ENCODE data around the gene ZIC1. TPM values are rescaled to one million over a fixed set of nuclear protein-coding genes. Genes with fewer than 3 reads are reported as not detected.

ZIC1 gene
- total RNA-seq, 1 donor from 2014 or later = 12.8 TPM

- Mint-ChIP-seq H3K4me3 (ENCODE audit: unreplicated experiment) (no peak overlapping the region), H3K27ac (ENCODE audit: unreplicated experiment) (no peak overlapping the region), H3K4me1 (ENCODE audit: low read depth) (peaks cover 12% of the 10 kb centered on the region), H3K9me3 (ENCODE audit: low read depth) (no peaks in the 10 kb centered on the region), H3K36me3 (ENCODE audit: low read depth) (peaks cover 8% of the 10 kb centered on the region), H3K27me3 (ENCODE audit: low read depth) (peaks cover 75% of the 10 kb centered on the region)
- no peak for DNase-seq (ENCODE audit: low spot score)
- TF ChIP-seq, protein P1, sequence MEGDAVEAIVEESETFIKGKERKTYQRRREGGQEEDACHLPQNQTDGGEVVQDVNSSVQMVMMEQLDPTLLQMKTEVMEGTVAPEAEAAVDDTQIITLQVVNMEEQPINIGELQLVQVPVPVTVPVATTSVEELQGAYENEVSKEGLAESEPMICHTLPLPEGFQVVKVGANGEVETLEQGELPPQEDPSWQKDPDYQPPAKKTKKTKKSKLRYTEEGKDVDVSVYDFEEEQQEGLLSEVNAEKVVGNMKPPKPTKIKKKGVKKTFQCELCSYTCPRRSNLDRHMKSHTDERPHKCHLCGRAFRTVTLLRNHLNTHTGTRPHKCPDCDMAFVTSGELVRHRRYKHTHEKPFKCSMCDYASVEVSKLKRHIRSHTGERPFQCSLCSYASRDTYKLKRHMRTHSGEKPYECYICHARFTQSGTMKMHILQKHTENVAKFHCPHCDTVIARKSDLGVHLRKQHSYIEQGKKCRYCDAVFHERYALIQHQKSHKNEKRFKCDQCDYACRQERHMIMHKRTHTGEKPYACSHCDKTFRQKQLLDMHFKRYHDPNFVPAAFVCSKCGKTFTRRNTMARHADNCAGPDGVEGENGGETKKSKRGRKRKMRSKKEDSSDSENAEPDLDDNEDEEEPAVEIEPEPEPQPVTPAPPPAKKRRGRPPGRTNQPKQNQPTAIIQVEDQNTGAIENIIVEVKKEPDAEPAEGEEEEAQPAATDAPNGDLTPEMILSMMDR (IDR thresholded peaks at IDR 0.05) = no peak
Measured at GRCh38 chr3:147387291-147387884, 21.8 kb upstream of the ZIC1 start.

DNA sequence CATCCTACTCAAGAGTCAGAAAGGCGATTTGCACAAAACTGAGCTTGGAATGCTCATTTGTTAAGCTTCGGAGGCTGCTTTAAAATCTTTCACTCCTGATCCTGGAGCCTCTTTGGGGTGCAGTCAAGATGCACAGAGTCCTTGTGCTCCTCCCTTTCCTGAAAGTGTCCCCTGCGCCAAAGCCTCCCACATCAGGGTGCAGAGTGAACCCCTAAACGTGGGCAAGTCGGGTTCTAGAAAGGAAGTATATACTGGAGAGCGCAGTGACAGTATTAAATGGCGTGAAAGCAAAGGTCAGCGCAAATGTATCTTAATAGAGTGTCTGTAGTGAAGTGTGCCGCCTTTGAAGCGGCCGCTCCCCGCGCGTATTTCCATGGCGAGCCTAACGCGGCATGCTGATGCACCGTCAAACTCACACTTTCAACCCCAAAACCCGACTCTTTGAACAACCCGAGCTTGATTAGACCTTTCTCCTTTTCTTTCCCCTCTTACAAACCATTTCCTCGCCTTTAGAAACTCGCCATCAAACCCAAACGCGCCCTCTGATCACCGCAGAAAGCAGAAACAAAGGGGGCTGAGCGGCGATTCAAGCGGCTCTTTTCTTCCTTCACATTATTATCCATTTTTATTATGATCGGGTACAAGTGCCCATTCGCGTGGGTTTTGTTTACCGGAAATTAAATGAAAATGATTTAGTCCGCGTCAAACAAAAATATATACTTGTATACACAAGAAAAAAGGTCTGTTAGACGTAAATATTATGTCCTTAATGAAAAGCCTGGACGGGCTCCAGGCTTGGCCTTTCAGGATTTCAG is 21.1 kb upstream of the ZIC1 start:
- H3K27ac Mint-ChIP-seq (ENCODE audit: unreplicated experiment) = no peak overlapping the region
- H3K36me3 Mint-ChIP-seq (ENCODE audit: low read depth) = peaks cover 8% of the 10 kb centered on the region
- no peaks in the 10 kb centered on the region for H3K9me3 Mint-ChIP-seq (ENCODE audit: low read depth)
- TF ChIP-seq, protein P1 (IDR thresholded peaks at IDR 0.05) = no peak
- H3K4me1 Mint-ChIP-seq (ENCODE audit: low read depth) = peaks cover 19% of the 10 kb centered on the region
- no peak for DNase-seq (ENCODE audit: low spot score)
- peaks cover 70% of the 10 kb centered on the region for H3K27me3 Mint-ChIP-seq (ENCODE audit: low read depth)
- H3K4me3 Mint-ChIP-seq (ENCODE audit: unreplicated experiment) = no peak overlapping the region

GRCh38 chr3:147388700-147389580 is 20.2 kb upstream of the ZIC1 start:
- peaks cover 8% of the 10 kb centered on the region for H3K36me3 Mint-ChIP-seq (ENCODE audit: low read depth)
- H3K9me3 Mint-ChIP-seq (ENCODE audit: low read depth) = no peaks in the 10 kb centered on the region
- no peak for DNase-seq (ENCODE audit: low spot score)
- no peak overlapping the region for H3K4me3 Mint-ChIP-seq (ENCODE audit: unreplicated experiment)
- H3K4me1 Mint-ChIP-seq (ENCODE audit: low read depth) = peaks cover 22% of the 10 kb centered on the region
- peaks cover 65% of the 10 kb centered on the region for H3K27me3 Mint-ChIP-seq (ENCODE audit: low read depth)
- TF ChIP-seq, protein P1 (IDR thresholded peaks at IDR 0.05) = no peak
- H3K27ac Mint-ChIP-seq (ENCODE audit: unreplicated experiment) = no peak overlapping the region

GRCh38 chr3:147389717-147390116 is 19.4 kb upstream of the ZIC1 start:
- Mint-ChIP-seq H3K4me1 (ENCODE audit: low read depth) (peaks cover 28% of the 10 kb centered on the region), H3K4me3 (ENCODE audit: unreplicated experiment) (no peak overlapping the region), H3K36me3 (ENCODE audit: low read depth) (peaks cover 6% of the 10 kb centered on the region), H3K27me3 (ENCODE audit: low read depth) (peaks cover 67% of the 10 kb centered on the region), H3K9me3 (ENCODE audit: low read depth) (no peaks in the 10 kb centered on the region), H3K27ac (ENCODE audit: unreplicated experiment) (no peak overlapping the region)
- peak; percentile 72 for DNase-seq (ENCODE audit: low spot score)
- TF ChIP-seq, protein P1 (IDR thresholded peaks at IDR 0.05) = no peak
